HG03045 (cell line): ENCODE results near the gene RNF26.

Experiments
- ATAC-seq: cut with Tn5 transposase; IDR thresholded peaks from one replicate; pipeline ENCODE4 v1.9.1; 2021; ENCODE audit warnings: mild to moderate bottlenecking, moderate library complexity; ENCODE audit not compliant: unreplicated experiment

The RNF26 gene

DNA sequence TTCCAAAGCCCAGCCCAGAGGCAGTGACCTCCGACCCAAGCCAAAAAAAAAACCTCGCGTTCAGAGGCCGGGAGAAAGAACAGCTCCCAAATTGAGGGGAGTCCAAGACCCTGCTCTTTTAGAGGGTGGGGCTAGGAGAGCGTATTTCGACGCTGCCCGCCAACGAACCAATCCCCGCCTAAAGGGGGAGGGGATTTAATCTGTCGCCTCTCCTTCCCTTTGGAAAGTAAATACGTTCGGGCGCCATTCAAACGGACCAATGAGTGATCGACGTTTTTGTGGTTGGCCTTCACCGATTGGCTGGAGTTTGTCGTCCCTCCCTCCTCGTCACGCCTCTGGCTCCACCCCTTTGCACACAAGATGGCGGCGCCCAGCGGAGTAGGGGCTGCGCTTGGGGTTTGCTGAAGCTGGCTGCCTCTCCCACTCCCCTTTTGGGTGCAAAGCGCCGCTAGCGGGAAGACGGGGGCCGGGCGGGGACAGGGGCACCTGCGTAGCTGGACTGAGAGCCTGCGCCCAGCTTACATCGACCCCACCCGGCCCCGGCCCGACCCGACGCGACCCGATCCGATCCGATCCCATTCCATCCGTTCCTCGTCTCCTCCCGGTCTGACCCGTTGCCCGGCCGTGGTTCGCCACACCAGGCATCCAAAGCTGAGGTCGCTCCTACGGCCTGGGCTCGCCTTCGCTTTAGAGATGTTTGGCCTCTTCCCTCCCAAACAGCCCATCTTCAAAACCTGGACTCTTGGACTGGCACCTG lies at the start of gene RNF26:
Gene RNF26 (plus strand): TSS at position 354 of the 757 bp plus-strand sequence. CDS start 596 bp downstream, outside the sequence.
- ATAC-seq: peak; percentile 93

DNA sequence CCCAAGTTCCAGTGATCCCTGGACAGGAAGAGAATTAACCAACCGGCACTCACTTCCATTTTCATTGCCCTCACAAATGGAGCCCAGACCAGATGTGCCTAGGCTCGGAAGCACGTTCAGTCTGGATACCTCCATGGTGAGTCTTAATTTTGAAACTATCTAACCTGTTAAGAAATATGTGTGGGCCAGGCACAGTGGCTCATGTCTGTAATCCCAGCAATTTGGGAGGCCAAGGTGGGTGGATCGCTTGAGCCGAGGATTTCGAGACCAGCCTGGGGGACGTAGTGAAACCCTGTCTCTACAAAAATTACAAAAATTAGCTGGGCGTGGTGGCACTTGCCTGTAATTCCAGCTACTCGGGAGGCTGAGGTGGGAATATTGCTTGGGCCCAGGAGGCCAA lies 48.9 kb upstream of the RNF26 start:
- no peak for ATAC-seq

DNA sequence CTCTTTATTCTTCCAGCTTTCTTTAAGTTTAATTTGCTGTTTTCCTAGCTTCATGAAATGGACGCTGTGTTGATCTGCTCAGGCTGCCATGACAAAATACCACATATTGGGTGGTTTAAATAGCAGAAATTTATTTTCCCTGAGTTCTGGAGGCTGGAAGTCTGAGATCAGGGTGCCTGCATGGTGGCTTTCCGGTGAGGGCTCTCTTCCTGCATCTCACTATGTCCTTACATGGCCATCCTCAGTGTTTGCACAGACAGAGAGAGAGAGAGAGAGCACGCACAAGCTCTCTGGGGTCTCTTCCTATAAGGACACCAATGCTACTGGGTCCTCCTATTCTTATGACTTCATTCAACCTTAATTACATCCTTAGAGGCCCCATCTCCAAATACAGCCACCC lies 46.1 kb upstream of the RNF26 start:
- ATAC-seq: no peak

DNA sequence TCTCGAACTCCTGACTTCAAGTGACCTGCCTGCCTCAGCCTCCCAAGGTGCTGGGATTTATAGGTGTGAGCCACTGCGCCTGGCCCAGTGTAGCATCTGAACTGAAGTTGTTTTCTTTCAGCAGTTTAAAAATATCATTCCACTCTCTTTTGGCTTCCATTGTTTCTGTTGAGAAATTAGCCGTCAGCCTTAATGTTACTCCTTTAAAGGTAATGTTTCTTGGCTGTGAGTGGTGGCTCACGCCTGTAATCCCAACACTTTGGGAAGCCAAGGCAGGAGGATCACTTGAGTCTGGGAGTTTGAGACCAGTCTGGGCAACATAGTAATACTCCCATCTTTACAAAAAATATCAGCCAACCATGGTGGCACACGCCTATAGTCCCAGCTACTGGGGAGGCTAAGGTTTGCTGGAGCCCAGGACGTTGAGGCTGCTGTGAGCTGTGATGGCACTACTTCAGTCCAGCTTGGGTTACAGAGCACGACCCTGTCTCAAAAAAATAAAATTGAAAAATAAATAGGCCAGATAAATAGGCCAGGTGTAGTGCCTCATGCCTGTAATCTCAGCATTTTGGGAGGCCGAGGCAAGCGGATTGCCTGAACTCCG lies 43.3 kb upstream of the RNF26 start:
- ATAC-seq: no peak

DNA sequence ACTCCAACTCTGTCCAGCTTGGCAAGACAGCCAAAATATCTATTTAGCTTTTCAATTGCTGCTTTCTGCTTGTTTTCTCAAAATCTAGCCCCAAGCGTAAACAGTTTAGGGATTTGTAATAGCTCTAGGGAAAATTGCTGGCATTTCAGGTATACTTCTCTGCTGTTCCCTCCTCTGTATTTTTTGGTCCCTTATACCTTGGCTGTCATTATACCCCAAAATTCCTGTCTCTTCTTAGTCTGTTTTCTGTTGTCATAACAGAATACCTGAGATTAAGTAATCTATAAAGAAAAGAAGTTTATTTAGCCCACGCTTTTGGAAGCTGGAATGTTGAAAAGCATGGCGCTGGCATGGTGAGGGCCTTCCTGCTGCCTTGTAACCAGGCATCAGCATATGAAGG lies 40.9 kb upstream of the RNF26 start:
- no peak for ATAC-seq

- no peak for ATAC-seq
Observed at GRCh38 chr11:119295178-119295577, 39.1 kb upstream of the RNF26 start.

GRCh38 chr11:119297938-119298337 lies 36.4 kb upstream of the RNF26 start:
- ATAC-seq: no peak

GRCh38 chr11:119298726-119299125 lies 35.6 kb upstream of the RNF26 start:
- no peak for ATAC-seq

DNA sequence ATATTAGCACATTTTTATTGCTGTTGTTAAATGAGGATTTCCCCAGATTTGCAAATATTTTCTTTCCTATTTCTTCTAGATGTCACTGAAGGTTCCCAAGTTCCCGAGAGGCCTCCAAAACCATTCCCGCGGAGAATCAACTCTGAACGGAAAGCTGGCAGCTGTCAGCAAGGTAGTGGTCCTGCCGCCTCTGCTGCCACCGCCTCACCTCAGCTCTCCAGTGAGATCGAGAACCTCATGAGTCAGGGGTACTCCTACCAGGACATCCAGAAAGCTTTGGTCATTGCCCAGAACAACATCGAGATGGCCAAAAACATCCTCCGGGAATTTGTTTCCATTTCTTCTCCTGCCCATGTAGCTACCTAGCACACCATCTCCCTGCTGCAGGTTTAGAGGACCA lies 34.9 kb upstream of the RNF26 start:
- no peak for ATAC-seq

DNA sequence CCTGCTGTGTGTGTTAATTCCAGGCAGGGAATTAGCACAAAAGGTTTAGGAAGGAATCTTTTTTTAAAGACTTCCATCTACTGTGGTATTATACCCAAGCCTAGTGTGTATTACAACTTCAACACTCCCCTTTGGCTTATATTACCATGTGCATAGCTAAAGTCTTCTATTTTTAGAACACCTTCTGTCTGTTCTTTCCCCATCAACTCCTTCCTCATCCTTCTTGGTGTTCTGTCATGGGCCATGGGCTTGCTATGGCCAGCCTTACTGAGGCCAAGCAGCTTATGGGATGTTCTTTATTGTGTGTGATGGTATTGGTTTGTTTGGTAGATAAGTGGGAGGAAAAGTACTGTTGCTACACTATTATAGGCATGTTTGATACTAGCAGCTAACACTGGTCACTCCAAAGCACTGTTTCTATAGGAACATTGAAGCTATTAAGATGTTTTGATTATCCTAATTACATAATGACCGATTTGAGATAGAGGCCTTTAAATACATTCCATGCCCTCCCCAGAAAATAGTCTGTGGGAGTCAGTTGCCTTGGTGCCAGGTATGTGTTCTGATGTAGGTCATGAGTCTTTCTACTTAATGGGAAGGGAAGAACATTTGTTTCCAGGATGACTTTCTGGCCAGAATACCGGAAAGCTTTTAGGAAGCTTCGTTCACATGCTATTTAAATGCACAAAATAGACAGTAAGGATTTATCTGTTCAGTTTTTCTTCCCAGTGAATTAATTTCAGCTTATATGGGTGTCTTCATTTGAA lies 33.9 kb upstream of the RNF26 start:
- ATAC-seq: no peak

DNA sequence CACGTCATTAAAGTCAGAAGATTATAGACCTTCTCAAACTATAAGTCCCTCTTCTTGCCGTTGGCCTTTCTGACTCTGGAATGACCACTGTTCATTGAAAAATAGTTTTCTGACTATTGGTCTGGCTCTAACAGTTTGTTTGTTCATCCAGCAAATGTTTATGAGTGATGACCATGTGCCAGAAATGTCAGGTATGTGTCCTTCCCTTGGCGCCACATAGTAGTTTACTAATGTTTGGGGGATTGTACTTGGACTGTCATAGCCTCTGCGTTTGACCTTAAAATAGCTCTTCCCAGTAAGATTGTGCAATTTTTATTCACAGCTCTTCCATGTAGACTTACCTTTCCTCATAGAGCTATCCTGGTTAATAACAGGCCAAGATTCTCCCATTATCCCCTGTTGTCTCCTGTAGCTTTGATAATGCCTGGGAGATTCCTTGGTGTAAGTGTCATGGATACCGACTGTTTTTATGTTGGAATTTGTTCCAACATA lies 31.1 kb upstream of the RNF26 start:
- no peak for ATAC-seq

DNA sequence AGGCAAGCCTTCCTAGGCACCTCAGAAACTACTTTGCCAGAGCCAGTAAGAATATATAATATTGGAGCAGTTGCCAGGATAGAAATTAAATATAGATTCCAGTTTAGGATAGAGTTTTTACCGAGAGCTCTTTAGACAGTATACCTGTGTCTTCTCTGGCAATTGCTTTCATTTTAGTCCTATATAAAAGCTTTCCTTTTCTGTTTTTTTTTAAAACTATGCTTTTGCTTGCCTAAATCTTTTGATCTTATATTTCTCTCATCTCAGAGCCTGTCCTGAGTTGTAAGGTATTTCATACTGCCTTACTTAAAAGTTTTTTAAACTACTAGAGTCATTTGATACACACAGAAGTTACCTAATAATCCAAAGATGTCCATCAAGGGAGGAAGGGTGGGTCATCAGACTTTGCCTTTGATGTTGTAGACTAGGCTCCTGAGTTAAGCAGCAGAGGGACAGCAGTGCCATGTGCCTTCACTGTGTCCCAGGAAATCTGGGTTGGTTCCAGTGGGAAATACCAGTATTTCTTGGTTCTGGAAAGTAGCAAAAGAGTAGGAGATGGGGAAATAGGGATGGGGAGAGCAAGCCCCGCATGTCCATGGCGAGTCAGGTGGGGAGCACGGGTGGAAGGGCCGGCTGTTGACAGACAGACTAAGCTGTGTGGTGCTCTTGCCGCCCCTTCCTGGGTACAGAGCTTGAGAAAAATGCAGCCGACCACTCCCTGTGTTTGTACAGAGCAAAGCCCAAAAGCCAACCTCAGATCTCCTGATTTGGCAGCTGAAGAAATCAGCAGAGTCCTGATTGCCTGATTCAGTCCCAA lies 28.6 kb upstream of the RNF26 start:
- no peak for ATAC-seq

- no peak for ATAC-seq
Observed at GRCh38 chr11:119306373-119306890, 27.9 kb upstream of the RNF26 start.

DNA sequence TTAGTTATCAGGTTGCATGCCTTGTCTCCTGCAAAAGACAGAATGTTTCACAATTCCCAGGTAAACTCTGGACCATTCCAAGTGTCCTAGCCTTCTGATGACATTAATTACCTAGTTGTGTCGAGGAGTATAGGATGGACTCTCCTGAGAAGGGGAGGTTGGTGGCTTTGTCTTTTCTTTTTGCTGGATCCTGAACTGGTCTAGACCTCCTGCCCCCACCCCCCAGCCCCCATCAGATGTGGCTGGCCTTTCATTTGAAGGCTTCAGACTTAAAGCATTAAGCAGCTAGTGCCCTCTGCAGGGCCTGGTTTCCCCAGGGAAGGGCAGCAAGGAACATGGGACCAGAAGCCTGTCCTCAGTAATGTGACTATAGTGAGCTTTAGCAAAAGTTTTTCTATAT lies 27.1 kb upstream of the RNF26 start:
- ATAC-seq: no peak

DNA sequence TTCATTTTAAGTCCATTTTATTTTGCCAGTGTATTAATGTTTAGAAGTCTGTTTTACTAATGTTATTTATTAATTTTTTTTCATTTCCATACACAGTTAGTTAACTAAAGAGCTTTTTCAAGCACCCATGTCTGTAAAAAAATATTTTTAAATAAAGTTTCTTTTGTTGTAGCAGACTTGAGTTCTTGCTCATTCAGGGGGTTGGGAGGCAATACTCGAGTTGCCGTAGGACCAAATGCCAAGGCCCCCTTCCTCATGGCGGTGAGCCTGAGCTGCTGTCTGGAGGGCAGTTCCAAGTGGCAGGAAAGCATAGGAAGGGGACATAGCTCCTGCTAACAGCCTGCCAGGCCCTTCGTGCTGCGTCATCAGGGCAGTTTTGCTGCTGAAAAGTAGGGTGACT lies 26.4 kb upstream of the RNF26 start:
- ATAC-seq: no peak

DNA sequence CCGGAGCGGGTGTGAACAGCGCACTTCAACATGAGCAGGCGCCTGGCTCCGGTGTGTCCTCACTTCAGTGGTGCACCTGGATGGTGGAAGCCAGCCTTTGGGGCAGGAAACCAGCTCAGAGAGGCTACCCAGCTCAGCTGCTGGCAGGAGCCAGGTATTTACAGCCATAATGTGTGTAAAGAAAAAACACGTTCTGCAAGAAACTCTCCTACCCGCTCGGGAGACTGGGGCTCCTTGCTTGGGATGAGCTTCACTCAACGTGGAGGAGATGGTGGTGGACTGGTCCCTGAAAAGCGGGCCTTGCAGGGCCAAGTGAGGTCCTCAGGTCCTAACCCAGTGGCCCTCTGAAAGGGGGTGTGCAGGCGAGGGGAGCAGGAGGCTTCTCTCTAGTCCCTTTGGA lies 24.9 kb upstream of the RNF26 start:
- ATAC-seq: no peak

DNA sequence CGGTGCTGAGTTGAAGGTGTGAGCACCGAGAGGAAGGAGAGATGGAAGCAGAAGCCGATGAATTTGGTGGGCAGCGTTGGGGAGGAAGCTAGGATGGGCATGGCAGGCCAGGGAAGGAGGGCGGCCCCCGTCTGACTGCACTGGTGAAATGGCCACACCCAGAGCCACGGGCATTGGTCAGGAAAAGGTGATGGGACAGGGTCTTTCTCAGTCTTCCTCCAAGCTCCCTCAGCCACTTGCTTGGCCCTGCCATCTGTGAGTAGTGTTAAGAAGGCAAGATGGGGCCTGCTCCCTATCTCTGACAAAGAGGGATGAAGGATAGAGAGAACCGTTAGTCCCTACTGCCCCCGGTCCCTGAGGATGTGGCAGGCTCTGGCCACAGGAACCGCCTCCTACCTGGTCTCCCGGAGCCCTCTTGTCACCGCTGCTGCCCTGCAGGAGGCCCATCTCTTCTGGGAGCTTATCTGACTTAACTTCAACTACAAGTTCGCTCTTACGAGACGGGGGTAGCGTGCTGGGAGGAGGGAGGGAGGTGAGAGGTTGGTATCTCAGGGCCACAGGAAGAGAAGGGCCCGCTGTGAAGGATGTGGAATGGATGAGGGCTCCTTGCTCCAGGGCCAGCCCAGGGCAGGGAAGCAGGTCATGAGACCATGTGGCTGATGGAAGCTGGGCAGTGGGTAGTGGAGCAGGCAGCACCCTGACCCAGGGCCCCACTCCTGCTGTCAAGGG lies 24.2 kb upstream of the RNF26 start:
- ATAC-seq: no peak

DNA sequence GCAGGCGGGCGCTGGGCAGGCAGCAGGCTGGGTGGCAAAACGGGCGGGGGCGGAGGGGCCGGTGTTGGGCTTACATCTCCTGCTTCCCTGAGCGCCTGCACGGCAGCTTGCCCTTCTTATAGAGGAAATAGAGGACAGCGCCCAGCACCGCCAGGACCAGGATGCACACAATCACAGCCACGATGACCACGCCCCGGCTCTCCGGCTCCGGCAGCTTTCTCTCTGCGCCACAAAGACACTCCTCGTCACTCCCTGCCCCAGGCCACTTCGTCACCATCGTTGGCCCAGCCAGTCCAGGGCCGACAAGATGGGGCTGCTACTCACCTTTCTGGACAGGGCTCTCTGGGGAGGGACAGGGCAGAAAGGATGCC lies 23.7 kb upstream of the RNF26 start:
- ATAC-seq: no peak

DNA sequence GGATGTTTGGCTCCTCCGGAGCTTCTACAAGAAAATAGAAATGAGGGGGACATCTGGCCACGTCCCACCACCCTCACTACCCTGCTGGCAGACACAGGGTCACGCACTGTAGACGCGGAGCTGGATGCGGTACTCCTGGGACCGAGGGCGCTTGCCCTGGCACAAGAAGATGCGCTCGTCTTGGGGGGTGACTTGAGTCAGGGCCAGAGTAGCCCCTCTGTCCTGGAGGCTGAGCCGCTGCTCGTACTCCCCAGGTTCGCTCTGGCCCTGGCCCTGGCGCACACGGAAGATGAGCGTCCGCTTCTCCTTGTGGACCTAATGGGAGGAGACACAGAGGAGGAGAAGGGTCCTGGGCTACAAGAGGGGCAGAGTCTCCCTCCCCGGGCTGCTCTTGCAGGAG lies 19.6 kb upstream of the RNF26 start:
- no peak for ATAC-seq
